Measurements from ENCODE around the gene NF1. TPM values are rescaled to one million over a fixed set of nuclear protein-coding genes. Genes with fewer than 3 reads are reported as not detected.

The NF1 gene
- total RNA-seq, 1 donor from 2014 or later, result 58.7 TPM

DNA sequence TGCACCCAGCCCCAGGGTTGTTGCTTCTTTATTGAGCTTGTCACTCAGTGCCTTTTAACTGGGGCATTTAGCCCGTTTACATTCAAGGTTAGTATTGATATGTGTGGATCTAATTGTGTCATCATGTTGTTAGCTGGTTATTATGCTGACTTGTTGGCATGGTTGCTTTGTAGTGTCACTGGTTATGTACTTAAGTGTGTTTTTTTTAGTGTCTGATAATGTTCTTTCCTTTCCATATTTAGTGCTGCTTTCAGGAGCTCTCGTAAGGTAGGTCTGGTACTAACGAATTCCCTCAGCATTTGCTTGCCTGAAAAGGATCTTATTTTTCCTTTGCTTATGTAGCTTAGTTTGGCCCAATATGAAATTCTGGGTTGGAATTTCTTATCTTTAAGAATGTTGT is 33.5 kb downstream of the NF1 start:
- H3K4me3 ChIP-seq, result no peak overlapping the region
- H3K9me3 ChIP-seq, result no peaks in the 10 kb centered on the region
- no peaks in the 10 kb centered on the region for H3K27me3 ChIP-seq
- no peak overlapping the region for H3K27ac ChIP-seq
- H3K4me1 ChIP-seq, result peaks cover 5% of the 10 kb centered on the region
- TF ChIP-seq POLR2AphosphoS5 (IDR thresholded peaks at IDR 0.05; ENCODE audit: insufficient read depth in 1 of 2, low read depth in 1 of 2), result no peak
- TF ChIP-seq, protein P1, sequence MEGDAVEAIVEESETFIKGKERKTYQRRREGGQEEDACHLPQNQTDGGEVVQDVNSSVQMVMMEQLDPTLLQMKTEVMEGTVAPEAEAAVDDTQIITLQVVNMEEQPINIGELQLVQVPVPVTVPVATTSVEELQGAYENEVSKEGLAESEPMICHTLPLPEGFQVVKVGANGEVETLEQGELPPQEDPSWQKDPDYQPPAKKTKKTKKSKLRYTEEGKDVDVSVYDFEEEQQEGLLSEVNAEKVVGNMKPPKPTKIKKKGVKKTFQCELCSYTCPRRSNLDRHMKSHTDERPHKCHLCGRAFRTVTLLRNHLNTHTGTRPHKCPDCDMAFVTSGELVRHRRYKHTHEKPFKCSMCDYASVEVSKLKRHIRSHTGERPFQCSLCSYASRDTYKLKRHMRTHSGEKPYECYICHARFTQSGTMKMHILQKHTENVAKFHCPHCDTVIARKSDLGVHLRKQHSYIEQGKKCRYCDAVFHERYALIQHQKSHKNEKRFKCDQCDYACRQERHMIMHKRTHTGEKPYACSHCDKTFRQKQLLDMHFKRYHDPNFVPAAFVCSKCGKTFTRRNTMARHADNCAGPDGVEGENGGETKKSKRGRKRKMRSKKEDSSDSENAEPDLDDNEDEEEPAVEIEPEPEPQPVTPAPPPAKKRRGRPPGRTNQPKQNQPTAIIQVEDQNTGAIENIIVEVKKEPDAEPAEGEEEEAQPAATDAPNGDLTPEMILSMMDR (IDR thresholded peaks at IDR 0.05), result no peak
- TF ChIP-seq POLR2A (IDR thresholded peaks at IDR 0.05), result no peak
- no peaks in the 10 kb centered on the region for H3K36me3 ChIP-seq
- intact Hi-C loops (cut with DNase I), result no loop called here
- no peak for DNase-seq (ENCODE audit: extremely low spot score in 2 of 2)

DNA sequence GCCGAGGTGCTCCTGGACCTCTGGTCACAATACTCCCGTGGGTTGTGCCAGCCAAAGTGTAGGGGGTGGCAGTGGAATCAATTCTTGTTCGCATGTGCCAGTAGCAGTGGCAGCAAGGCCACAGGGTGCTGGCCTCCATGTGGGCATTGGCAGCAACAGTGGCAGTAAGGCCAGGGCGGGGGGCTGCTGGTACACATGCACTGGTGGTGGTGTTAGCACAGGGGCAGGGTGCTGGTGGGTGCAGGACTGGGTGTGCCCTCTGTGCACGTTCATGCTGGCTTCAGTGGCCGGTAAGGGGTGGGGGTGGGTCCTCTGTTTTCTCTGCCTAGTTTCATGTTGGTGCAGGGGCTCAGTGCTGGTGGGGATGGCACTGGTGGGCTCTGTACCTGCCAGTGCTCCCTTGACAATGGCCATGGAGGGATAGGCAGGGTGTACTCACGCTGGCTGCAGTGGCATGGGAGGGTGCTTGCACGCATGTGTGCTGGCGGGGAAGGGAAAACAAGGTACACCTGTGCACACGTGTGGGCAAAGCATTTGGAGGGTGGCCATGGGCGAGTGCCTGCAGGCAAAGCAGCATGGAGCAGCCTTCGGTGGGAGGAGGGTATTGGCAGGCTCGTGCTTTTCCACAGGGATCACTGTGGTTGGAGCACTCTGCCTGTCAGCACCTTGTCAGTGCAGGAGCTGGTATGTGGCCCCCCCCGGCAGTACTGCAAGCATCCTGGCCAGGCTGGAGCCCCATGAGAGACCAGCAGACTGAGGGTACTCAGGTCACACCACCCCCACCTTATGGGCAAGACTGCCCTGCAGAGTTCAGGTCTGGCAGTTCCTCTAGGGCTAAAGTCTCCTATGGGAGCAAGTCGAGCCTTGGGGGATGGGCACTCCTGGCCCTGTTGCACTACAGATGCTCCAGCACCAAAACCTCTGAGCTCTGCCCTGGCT is 35.8 kb downstream of the NF1 start:
- H3K4me1 ChIP-seq, result peaks cover 5% of the 10 kb centered on the region
- no peak overlapping the region for H3K27ac ChIP-seq
- H3K9me3 ChIP-seq, result no peaks in the 10 kb centered on the region
- no peaks in the 10 kb centered on the region for H3K36me3 ChIP-seq
- no peak overlapping the region for H3K4me3 ChIP-seq
- no peak for DNase-seq (ENCODE audit: extremely low spot score in 2 of 2)
- intact Hi-C loops (cut with DNase I), result no loop called here
- H3K27me3 ChIP-seq, result no peaks in the 10 kb centered on the region
- TF ChIP-seq POLR2A (IDR thresholded peaks at IDR 0.05), result no peak
- TF ChIP-seq POLR2AphosphoS5 (IDR thresholded peaks at IDR 0.05; ENCODE audit: insufficient read depth in 1 of 2, low read depth in 1 of 2), result no peak
- TF ChIP-seq, protein P1 (IDR thresholded peaks at IDR 0.05), result no peak

DNA sequence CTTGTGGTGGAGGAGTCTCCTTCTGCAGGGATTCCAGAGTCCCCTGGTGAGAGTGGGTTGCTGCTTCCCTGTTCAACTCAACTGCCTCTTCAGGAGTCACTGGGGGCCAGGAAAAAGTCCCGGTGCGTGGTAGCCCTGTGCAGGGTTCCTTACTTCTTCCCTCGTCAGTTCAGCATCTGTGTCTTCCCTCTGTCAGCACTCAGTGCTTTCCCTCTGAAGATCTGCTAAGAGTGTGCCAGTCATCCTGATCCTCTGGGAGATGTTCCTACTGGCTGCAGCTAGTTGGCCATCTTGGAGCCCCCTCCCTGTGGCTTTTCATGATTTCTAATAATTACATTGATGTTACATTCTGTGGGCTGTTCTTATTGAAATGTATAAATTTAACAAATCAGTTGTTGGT is 36.5 kb downstream of the NF1 start:
- no peak overlapping the region for H3K4me3 ChIP-seq
- intact Hi-C loops (cut with DNase I), result no loop called here

DNA sequence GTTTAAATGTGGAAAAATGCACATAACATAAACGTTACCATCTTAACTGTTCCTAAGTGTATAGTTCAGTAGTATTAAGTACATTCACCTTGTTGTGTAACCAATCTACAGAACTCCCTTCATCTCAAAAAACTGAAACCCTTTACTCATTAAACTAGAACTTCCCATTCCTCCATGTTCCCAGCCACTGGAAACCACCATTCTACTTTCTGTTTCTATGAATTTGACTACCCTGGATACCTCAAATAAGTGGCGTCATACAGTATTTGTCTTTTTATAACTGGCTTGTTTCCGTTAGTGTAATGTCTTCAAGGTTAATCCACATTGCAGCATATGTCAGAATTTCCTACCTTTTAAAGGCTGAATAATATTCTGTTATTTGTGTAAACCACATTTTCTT is 38.2 kb downstream of the NF1 start:
- intact Hi-C loops (cut with DNase I), result no loop called here
- H3K27me3 ChIP-seq, result no peaks in the 10 kb centered on the region
- no peaks in the 10 kb centered on the region for H3K36me3 ChIP-seq
- H3K9me3 ChIP-seq, result no peaks in the 10 kb centered on the region
- TF ChIP-seq, protein P1 (IDR thresholded peaks at IDR 0.05), result no peak
- TF ChIP-seq POLR2A (IDR thresholded peaks at IDR 0.05) (no peak), POLR2AphosphoS5 (IDR thresholded peaks at IDR 0.05; ENCODE audit: insufficient read depth in 1 of 2, low read depth in 1 of 2) (no peak)
- peaks cover 5% of the 10 kb centered on the region for H3K4me1 ChIP-seq
- H3K27ac ChIP-seq, result no peak overlapping the region
- DNase-seq (ENCODE audit: extremely low spot score in 2 of 2), result no peak
- no peak overlapping the region for H3K4me3 ChIP-seq

More for the DNA sequence above, 36.5 kb downstream of the NF1 start:
- Histone ChIP-seq H3K4me1 (peaks cover 5% of the 10 kb centered on the region), H3K36me3 (no peaks in the 10 kb centered on the region), H3K9me3 (no peaks in the 10 kb centered on the region), H3K27me3 (no peaks in the 10 kb centered on the region), H3K27ac (no peak overlapping the region)
- TF ChIP-seq POLR2A (IDR thresholded peaks at IDR 0.05), result no peak
- TF ChIP-seq, protein P1 (IDR thresholded peaks at IDR 0.05), result no peak
- TF ChIP-seq POLR2AphosphoS5 (IDR thresholded peaks at IDR 0.05; ENCODE audit: insufficient read depth in 1 of 2, low read depth in 1 of 2), result no peak
- no peak for DNase-seq (ENCODE audit: extremely low spot score in 2 of 2)

DNA sequence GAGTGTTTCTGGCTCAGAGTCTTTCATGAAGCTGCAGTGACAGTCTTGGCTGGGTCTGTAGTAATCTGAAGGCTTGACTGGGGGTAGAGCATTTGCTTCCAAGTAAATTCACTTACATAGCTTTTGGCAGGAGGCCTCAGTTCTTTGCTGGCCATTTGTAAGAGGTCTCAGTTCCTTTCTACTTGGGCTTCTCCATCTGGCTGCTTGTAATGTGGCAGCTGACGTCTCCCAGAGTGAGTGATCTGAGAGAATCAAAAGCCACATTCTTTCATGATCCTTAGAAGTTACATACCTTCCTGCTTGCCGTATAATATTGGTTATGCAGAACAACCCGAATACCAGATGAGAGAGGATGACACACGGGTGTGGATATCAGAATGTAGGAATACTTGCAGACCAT is 39.8 kb downstream of the NF1 start:
- H3K4me1 ChIP-seq, result peaks cover 5% of the 10 kb centered on the region
- no peaks in the 10 kb centered on the region for H3K36me3 ChIP-seq
- TF ChIP-seq POLR2A (IDR thresholded peaks at IDR 0.05) (no peak), POLR2AphosphoS5 (IDR thresholded peaks at IDR 0.05; ENCODE audit: insufficient read depth in 1 of 2, low read depth in 1 of 2) (no peak)
- TF ChIP-seq, protein P1 (IDR thresholded peaks at IDR 0.05), result no peak
- H3K27ac ChIP-seq, result no peak overlapping the region
- H3K27me3 ChIP-seq, result no peaks in the 10 kb centered on the region
- no peak for DNase-seq (ENCODE audit: extremely low spot score in 2 of 2)
- H3K9me3 ChIP-seq, result no peaks in the 10 kb centered on the region
- no peak overlapping the region for H3K4me3 ChIP-seq
- intact Hi-C loops (cut with DNase I), result no loop called here
